Posterior vena cava (tissue), 2 donors: Measurements from ENCODE around the gene BPIFA2. TPM values are rescaled to one million over a fixed set of nuclear protein-coding genes. Genes with fewer than 3 reads are reported as not detected.
"Not testable (repeated sequence)": the region's sequence is repeated elsewhere in the genome, so short reads cannot be mapped to it uniquely, and the experiment has no call there.

ENCODE experiments used
- DNase-seq: peaks from one replicate; pipeline ENCODE4 v3.0.0-alpha.2; 2020; ENCODE audit warnings: low spot score
- intact Hi-C, 2 donors: fragments of 100-400 bp; cut with DNase I; formaldehyde crosslinking; loops; one replicate each; pipeline versions ENCODE4 v1.14.1 to v1.14.2; 2022 to 2023
- long read RNA-seq, 2 donors: library from polyadenylated mRNA; unstranded; transcript quantifications; one replicate each; pipeline ENCODE4 v2.0.0, GENCODE V29; 2020 to 2021
- total RNA-seq, 2 donors: library from RNA; stranded (reverse); fragmentation: NEBNext Ultra II Directional; extraction: Animal tissue kit (Norgen Biotek cat#: 25700); gene quantifications; one replicate each; pipeline ENCODE4 v1.2.1, GENCODE V29; 2021
- donor health status: DM: yes; HTN: yes; CAD: no.
- donor health status: DM: yes; HTN: yes; CAD: no.

Gene BPIFA2
- not detected for total RNA-seq
- long read RNA-seq, donor 1, result 0 reads
- long read RNA-seq, donor 2, result 0 reads

DNA sequence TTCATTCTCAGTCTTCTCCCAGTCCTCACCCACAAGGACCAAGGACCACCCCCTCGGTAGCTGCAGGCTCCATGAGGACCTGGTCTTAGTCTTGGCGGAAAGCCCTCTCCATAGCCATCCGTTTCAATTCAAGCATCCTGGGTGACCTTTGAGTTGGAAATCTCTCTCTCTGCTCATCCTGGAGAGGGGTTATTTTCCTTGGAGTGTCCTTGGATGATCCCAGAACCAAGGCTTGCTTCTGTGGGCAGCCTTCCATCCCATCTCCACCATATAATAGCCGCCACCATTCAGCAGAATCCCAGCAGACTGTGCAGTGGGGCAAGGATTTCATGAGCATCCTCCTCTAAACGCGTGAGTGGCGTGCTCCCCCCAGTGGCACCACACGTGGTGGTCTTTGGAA lies at the start of gene BPIFA2:
Gene BPIFA2, plus strand, starts transcription at position 301 of the 400 bp plus-strand sequence. CDS start 987 bp downstream, outside the sequence.
- intact Hi-C loops, result no loop called here
- no peak for DNase-seq

DNA sequence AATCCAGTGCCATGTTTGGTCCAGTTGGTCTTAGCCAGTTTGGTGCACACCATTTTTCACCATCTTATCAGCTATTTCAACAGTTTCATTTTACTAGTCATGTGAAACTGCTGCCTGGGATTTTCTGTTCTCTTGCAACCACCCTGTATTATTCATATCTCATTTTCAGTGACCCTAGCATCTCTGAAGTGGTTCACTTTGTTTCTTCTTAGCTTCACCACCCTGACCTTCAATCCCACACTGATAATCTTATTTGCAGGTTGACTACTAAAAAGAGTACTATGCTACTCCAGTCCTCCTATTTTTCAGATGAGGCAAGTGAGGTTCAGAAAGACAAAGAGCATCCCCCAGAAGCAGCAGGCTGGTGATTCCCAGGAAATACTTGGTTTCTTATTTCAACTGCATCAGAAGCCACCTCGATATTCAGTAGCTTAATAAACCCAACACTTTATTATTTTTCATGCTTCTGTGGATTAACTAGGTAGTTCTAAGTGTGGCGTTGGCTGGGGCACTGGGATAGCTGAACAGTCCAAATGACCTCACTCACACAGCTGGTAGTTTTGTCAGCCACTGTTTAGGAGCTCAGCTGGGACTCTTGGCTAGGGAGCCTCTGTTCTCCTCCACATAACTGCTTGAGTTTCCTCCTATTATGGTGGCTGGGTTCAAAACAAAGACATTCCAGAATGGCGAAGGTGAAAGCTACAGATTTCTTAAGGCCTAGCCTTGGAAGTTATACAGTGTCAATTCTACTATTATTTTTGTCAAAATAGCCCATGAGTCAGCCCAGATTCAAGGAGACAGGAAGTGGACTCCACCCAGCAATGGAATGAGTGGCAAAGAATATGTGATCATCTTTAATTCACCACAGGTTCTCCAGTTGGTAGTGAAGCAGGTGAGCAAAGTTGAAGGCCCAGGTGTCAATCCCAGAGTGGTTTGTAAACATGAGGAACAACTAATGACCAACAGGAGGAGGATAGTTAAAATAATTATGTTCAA lies 47.9 kb upstream of the BPIFA2 start:
- DNase-seq, result no peak
- intact Hi-C loops, result no loop called here

- intact Hi-C loops, result no loop called here
- no peak for DNase-seq
These were observed 47.0 kb upstream of the BPIFA2 start for GRCh38 chr20:33120934-33121333.

DNA sequence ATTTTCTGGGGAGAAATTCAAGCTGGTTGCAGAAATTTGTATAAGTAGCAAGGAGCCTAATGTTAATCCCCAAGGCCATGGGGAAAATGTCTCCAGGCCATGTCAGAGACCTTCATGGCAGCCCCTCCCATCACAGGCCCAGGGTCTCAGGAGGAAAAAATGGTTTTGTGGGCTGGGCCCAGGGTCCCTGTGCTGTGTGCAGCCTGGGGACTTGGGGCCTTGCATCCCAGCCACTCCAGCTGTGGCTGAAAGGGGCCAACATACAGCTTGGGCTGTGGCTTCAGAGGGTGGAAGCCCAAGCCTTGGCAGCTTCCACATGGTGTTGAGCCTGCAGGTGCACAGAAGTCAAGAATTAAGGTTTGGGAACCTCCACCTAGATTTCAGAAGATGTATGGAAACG lies 45.7 kb upstream of the BPIFA2 start:
- intact Hi-C loops, result not testable (repeated sequence)

DNA sequence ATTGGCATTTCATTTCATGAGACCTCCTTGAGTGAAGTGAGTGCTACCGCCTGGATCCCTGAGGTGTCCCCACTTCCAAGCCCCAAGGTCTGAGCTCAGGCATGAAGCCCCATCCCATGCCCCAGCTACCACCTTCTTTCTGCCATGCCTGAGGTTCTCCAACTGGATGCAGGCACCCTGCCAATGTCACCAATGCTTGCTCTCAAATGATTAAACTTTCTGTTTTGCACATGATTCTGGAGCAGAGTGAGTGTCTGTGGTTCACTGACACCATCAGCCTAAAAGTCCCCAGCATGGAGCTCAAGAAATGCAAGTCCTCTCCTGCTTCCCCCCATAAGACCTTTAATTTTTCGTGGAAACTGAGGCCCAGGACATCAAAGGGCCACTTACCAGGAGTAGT lies 43.7 kb upstream of the BPIFA2 start:
- no peak for DNase-seq
- intact Hi-C loops, result no loop called here

More for the DNA sequence above, 45.7 kb upstream of the BPIFA2 start:
- DNase-seq, result not testable (repeated sequence)

- DNase-seq, result no peak
These were observed 43.0 kb upstream of the BPIFA2 start for GRCh38 chr20:33124994-33125393.

GRCh38 chr20:33125983-33126382 lies 42.0 kb upstream of the BPIFA2 start:
- intact Hi-C loops, result no loop called here
- no peak for DNase-seq

More at GRCh38 chr20:33124994-33125393, 43.0 kb upstream of the BPIFA2 start:
- intact Hi-C loops, result no loop called here

DNA sequence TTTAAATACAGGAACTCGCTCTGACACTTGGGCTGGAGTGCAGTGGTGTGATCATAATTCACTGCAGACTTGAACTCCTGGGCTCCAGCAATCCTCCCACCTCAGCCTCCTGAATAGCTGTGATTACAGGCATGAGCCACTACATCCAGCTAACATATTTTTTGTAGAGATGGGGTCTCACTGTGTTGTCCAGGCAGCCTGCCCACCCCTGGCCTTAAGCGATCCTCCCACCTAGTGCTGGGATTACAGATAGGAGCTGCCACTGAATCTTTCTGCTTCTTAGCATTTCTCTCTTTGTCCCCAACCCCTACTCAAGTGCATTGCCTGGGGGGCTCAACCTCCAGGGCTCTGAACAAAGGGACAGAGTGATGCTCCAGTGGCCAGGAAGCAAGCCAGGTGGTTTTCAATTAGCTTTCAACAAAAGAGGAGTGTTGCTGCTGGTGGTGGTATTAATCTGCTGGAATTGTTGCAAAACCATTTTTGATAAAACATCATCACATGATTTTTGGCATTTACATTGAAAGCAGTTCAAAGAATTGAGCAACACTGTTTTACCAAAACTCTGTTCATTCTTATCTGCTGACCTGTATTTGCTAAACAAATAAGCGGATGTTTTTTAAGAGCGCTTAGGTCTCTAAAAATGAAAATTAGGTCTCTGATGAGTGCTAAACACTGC lies 40.4 kb upstream of the BPIFA2 start:
- intact Hi-C loops, result no loop called here
- DNase-seq, result no peak

GRCh38 chr20:33130568-33131061 lies 37.3 kb upstream of the BPIFA2 start:
- intact Hi-C loops, result no loop called here
- DNase-seq, result no peak

- DNase-seq, result no peak
- intact Hi-C loops, result no loop called here
These were observed 35.9 kb upstream of the BPIFA2 start for GRCh38 chr20:33131949-33132473.

DNA sequence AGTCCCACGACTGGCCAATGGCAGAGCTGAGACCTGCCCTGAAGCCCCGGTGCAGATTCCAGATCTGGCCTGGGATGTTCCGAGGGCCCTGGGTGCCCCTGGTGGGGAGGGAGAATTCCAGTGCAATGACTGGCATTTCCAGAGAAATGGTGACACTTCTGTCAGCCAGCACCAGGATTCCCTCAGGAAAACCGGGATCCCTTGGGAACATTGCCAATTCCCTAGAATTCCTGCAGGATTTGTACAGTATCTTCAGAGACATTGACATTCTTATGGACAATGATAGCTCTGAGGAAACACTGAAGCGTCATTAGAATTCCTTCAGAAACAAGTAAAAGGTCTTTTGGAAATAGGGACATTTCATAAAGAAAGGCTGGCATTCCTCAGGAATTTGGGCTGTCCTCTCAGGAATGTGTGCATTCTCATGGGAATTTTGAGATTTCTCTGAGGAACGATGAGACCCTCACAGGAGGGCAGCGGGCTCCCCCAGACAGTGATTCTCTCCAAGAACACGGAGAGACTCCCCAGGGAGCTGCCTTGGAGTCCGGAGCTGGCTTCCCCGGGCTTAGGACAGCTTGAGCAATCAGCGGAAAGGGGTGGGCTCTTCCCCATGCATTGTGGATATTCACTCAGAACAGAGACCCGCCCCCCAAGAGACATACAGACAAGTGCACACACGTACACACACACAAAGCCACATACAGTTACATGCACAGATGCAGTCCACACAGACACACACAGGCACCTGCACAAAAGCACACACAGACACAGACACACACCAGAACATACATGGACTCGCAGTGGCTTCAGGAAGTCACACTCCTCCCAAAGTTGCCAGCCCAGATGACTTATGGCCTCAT lies 35.2 kb upstream of the BPIFA2 start:
- no peak for DNase-seq
- intact Hi-C loops, result no loop called here

DNA sequence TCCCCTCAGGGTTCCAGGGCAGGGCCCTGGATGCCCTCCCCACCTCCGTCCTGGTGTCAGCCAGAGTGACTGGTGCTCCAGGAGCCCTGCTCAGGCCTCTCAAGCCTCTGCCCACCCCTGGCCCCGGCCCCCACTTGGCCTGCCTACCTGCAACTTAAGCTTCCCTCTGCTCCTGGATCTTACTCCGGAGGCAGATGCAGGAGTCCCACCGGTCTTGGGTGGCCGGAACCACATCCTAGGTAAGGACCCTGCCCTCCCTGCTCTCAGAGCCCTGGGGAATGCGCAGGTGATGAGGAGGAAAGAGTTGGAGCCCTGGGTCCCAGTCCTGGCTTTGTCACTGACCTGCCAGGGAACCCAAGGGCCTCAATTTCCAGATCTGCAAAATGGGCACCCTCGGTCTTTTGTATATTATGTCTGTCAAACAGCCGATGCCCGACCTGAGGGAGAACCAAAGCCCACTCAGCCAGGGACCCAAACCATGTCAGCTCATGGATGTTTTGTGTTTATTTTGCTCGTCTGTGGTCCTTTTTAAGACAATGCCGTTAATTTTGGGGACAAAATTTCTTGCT lies 34.5 kb upstream of the BPIFA2 start:
- intact Hi-C loops, result no loop called here

DNA sequence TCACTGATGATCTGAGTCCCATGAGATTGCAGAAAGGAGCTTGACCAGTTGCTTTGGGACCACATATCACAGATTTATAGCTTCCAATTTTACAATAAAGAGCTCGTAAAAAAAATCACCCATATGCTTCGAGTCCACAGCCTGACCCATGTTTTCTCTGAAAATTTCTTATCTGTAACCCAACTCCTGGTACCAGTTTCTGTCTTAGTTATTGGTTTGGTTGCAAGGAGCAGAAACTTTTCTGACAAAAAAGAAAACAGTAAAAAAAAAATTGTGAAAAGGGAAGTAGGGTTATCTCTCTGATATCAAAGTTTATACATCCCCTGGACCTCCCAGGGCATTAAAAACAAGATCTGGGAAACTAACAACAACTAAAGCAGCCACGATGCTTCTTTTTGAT lies 30.8 kb upstream of the BPIFA2 start:
- DNase-seq, result no peak
- intact Hi-C loops, result no loop called here

More for the DNA sequence above, 34.5 kb upstream of the BPIFA2 start:
- no peak for DNase-seq

DNA sequence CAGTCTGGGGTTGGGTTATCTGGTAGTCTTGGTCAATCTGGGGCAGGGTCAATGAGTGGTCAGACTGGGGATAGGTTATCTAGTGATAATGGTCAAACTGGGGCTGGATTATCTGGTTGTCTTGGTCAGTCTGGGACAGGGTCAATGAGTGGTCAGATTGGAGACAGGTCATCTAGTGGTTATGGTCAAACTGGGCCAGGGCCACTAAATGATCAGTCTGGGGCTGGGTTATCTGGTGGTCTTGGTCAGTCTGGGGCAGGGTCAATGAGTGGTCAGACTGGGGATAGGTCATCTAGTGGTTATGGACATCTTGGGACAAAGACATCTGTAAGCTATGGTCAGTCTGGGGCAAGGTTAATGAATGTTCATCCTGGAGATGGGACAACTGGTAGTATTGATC lies 28.5 kb upstream of the BPIFA2 start:
- DNase-seq, result no peak
- intact Hi-C loops, result no loop called here

GRCh38 chr20:33145521-33145920 lies 22.4 kb upstream of the BPIFA2 start:
- intact Hi-C loops, result no loop called here
- no peak for DNase-seq

DNA sequence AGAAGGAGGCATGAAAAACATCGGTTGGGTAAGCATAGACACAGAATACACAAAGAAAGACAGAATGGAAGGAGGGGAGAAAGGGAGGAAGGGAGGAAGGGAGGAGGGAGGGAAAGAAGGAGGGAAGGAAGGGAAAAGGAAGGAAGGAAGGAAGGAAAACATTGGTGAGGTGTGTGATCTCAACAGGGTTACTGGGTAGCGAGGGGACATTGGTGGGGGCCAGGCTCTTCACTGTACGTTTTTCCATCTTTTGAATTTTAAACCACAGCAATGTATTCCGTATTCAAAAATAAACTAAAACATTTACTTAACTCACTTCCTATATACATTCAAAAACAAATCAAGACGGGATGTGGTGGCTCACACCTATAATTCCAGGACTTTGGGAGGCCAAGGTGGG lies 20.7 kb upstream of the BPIFA2 start:
- no peak for DNase-seq
- intact Hi-C loops, result no loop called here

GRCh38 chr20:33148040-33148439 lies 19.9 kb upstream of the BPIFA2 start:
- DNase-seq, result no peak
- intact Hi-C loops, result no loop called here

GRCh38 chr20:33154252-33154651 lies 13.7 kb upstream of the BPIFA2 start:
- no peak for DNase-seq
- intact Hi-C loops, result no loop called here
